Measurements from ENCODE around the gene RPL34. TPM values are rescaled to one million over a fixed set of nuclear protein-coding genes. Genes with fewer than 3 reads are reported as not detected.
"Not testable (repeated sequence)": the region's sequence is repeated elsewhere in the genome, so short reads cannot be mapped to it uniquely, and the experiment has no call there.

The RPL34 gene
- polyA plus RNA-seq, 3 donors = 1,490 to 2,624 (median 1,519) TPM

- Histone ChIP-seq H3K4me2 (replicated peaks; ENCODE audit: extremely low read depth, low read length, poor library complexity, severe bottlenecking) (no peak overlapping the region), H2AFZ (ENCODE audit: insufficient read depth, low read depth, low read length, poor library complexity, severe bottlenecking) (no peak overlapping the region), H3K9ac (ENCODE audit: insufficient read depth, low read length, poor library complexity, severe bottlenecking) (no peak overlapping the region), H3K4me3 (replicated peaks in 1 of 3; ENCODE audit: low read depth in 2 of 3, low read length in 3 of 3) (no peak overlapping the region), H4K20me1 (ENCODE audit: insufficient read depth, low read length) (no peaks in the 10 kb centered on the region), H3K4me1 (ENCODE audit: control insufficient read depth in 1 of 2, insufficient read depth in 2 of 2, low read length in 2 of 2) (no peaks in the 10 kb centered on the region), H3K27ac (ENCODE audit: low read depth in 1 of 2, low read length in 2 of 2) (no peak overlapping the region), H3K79me2 (ENCODE audit: insufficient read depth, low read length) (no peaks in the 10 kb centered on the region), H3K27me3 (ENCODE audit: control insufficient read depth in 2 of 2, insufficient read depth in 2 of 2, low read length in 2 of 2) (no peaks in the 10 kb centered on the region), H3K36me3 (replicated peaks in 1 of 2; ENCODE audit: control insufficient read depth in 1 of 2, insufficient read depth in 2 of 2, low read length in 2 of 2) (no peaks in the 10 kb centered on the region), H3K9me3 (replicated peaks in 1 of 2; ENCODE audit: control insufficient read depth in 1 of 2, insufficient read depth in 1 of 2, low read length in 2 of 2) (peaks cover 0 to 8% of the 10 kb centered on the region in 2 donors)
- Mint-ChIP-seq H3K36me3 (peaks cover 8 to 13% of the 10 kb centered on the region in 2 donors), H3K27me3 (ENCODE audit: low read depth in 3 of 3) (peaks cover 0 to 3% (median 0%) of the 10 kb centered on the region in 3 donors), H3K4me1 (no peaks in the 10 kb centered on the region), H3K9me3 (peaks cover 6 to 15% (median 10%) of the 10 kb centered on the region in 7 donors), H3K4me3 (no peak overlapping the region), H3K27ac (no peak overlapping the region)
- no peak for DNase-seq
- no CpG with 5 or more reads among the region's 2 CpGs for WGBS (ENCODE audit: insufficient coverage)
- intact Hi-C loops (cut with micrococcal nuclease) = no loop called here
- TF ChIP-seq CTCF (IDR thresholded peaks at IDR 0.05) = no peak
Observed at GRCh38 chr4:108592674-108592986, 27.7 kb upstream of the RPL34 start.

GRCh38 chr4:108594296-108594695 lies 26.1 kb upstream of the RPL34 start:
- H3K4me1 Mint-ChIP-seq; H3K4me3 Mint-ChIP-seq; H3K27me3 ChIP-seq (ENCODE audit: control insufficient read depth in 2 of 2, insufficient read depth in 2 of 2, low read length in 2 of 2); DNase-seq; intact Hi-C loops (cut with micrococcal nuclease); H3K79me2 ChIP-seq (ENCODE audit: insufficient read depth, low read length); H2AFZ ChIP-seq (ENCODE audit: insufficient read depth, low read depth, low read length, poor library complexity, severe bottlenecking); H4K20me1 ChIP-seq (ENCODE audit: insufficient read depth, low read length); H3K27ac ChIP-seq (ENCODE audit: low read depth in 1 of 2, low read length in 2 of 2); H3K4me2 ChIP-seq (replicated peaks; ENCODE audit: extremely low read depth, low read length, poor library complexity, severe bottlenecking); H3K9me3 ChIP-seq (replicated peaks in 1 of 2; ENCODE audit: control insufficient read depth in 1 of 2, insufficient read depth in 1 of 2, low read length in 2 of 2); H3K9ac ChIP-seq (ENCODE audit: insufficient read depth, low read length, poor library complexity, severe bottlenecking); H3K4me3 ChIP-seq (replicated peaks in 1 of 3; ENCODE audit: low read depth in 2 of 3, low read length in 3 of 3); H3K27me3 Mint-ChIP-seq (ENCODE audit: low read depth in 3 of 3); H3K36me3 ChIP-seq (replicated peaks in 1 of 2; ENCODE audit: control insufficient read depth in 1 of 2, insufficient read depth in 2 of 2, low read length in 2 of 2); H3K27ac Mint-ChIP-seq; H3K4me1 ChIP-seq (ENCODE audit: control insufficient read depth in 1 of 2, insufficient read depth in 2 of 2, low read length in 2 of 2): not testable (repeated sequence)
- WGBS (ENCODE audit: insufficient coverage) = 98% methylated on average over 20 of the region's 21 CpGs
- Mint-ChIP-seq H3K36me3 (peaks cover 8 to 13% of the 10 kb centered on the region in 2 donors), H3K9me3 (peaks cover 6 to 15% (median 10%) of the 10 kb centered on the region in 7 donors)

Measured in CD14-positive monocyte (primary cell).